GM19238 (cell line): Measurements from ENCODE around the gene NOP9.

Experiments
- DNase-seq: peaks from one replicate; pipeline ENCODE4 v3.0.0; 2011; ENCODE audit warnings: low spot score; ENCODE audit not compliant: insufficient read length

NOP9 gene

GRCh38 chr14:24262821-24263733 lies 36.6 kb upstream of the NOP9 start, which contains the start of gene TGM1:
Gene TGM1, minus strand, starts transcription at chr14:24263177. Its CDS starts 825 bp downstream, at chr14:24262352.
- DNase-seq = no peak

- no peak for DNase-seq
These were observed 35.8 kb upstream of the NOP9 start for GRCh38 chr14:24263848-24264247.

- DNase-seq = no peak
These were observed 35.4 kb upstream of the NOP9 start for GRCh38 chr14:24264298-24264697.

- no peak for DNase-seq
These were observed 33.1 kb upstream of the NOP9 start for GRCh38 chr14:24266344-24267244.

- no peak for DNase-seq
These were observed 32.1 kb upstream of the NOP9 start for GRCh38 chr14:24267516-24267915.

- no peak for DNase-seq
These were observed 31.4 kb upstream of the NOP9 start for GRCh38 chr14:24268225-24268624.

GRCh38 chr14:24269368-24269767 lies 30.3 kb upstream of the NOP9 start:
- DNase-seq = no peak

- DNase-seq = no peak
These were observed 29.6 kb upstream of the NOP9 start for GRCh38 chr14:24269910-24270536.

- no peak for DNase-seq
These were observed 29.0 kb upstream of the NOP9 start for GRCh38 chr14:24270537-24271133.

- peak; percentile 97 for DNase-seq
These were observed 28.4 kb upstream of the NOP9 start, which contains the start of gene RABGGTA for GRCh38 chr14:24271134-24271833. Gene RABGGTA, minus strand, starts transcription at chr14:24271597. Its CDS starts 482 bp downstream, at chr14:24271115.

GRCh38 chr14:24271834-24272263 lies 27.8 kb upstream of the NOP9 start:
- DNase-seq = no peak

- no peak for DNase-seq
These were observed 27.2 kb upstream of the NOP9 start for GRCh38 chr14:24272467-24272866.

GRCh38 chr14:24273422-24273998 lies 26.1 kb upstream of the NOP9 start:
- no peak for DNase-seq

GRCh38 chr14:24274101-24274543 lies 25.5 kb upstream of the NOP9 start:
- peak; percentile 74 for DNase-seq

- no peak for DNase-seq
These were observed 22.6 kb upstream of the NOP9 start for GRCh38 chr14:24277071-24277470.

- DNase-seq = no peak
These were observed 21.9 kb upstream of the NOP9 start for GRCh38 chr14:24277606-24278321.

GRCh38 chr14:24278424-24278823 lies 21.2 kb upstream of the NOP9 start:
- DNase-seq = no peak

- DNase-seq = no peak
These were observed 20.1 kb upstream of the NOP9 start for GRCh38 chr14:24279301-24280186.
